A204.1 (cell line): ENCODE results near the gene DLX1.
A peak's percentile ranks its signal among the peaks of the same experiment; 100 is the strongest.

Experiments used
- FAIRE-seq: peaks from 2 replicates; lab custom pipeline; 2012; peaks lifted over from hg19 to GRCh38; lab: Jason Lieb, UNC

DLX1 gene

GRCh38 chr2:172087207-172087779 is 2.0 kb downstream of the DLX1 start:
- no peak for FAIRE-seq

- no peak for FAIRE-seq
Observed at GRCh38 chr2:172087780-172088244, 2.5 kb downstream of the DLX1 start.

GRCh38 chr2:172088245-172089004 is 3.1 kb downstream of the DLX1 start:
- no peak for FAIRE-seq

GRCh38 chr2:172089005-172089504 is 3.7 kb downstream of the DLX1 start:
- no peak for FAIRE-seq

GRCh38 chr2:172089633-172090032 is 4.3 kb downstream of the DLX1 start:
- FAIRE-seq = no peak

- no peak for FAIRE-seq
Observed at GRCh38 chr2:172090044-172090961, 5.0 kb downstream of the DLX1 start.

GRCh38 chr2:172091000-172091641 is 5.8 kb downstream of the DLX1 start:
- FAIRE-seq = peak; percentile 51

- FAIRE-seq = no peak
Observed at GRCh38 chr2:172091761-172092566, 6.7 kb downstream of the DLX1 start.

GRCh38 chr2:172092716-172093415 is 7.6 kb downstream of the DLX1 start:
- FAIRE-seq = no peak

GRCh38 chr2:172093416-172094293 is 8.3 kb downstream of the DLX1 start:
- no peak for FAIRE-seq

GRCh38 chr2:172094294-172095145 is 9.2 kb downstream of the DLX1 start:
- no peak for FAIRE-seq

- no peak for FAIRE-seq
Observed at GRCh38 chr2:172095146-172095904, 10.0 kb downstream of the DLX1 start.

GRCh38 chr2:172095905-172096625 is 10.8 kb downstream of the DLX1 start:
- no peak for FAIRE-seq

- FAIRE-seq = no peak
Observed at GRCh38 chr2:172096626-172097547, 11.6 kb downstream of the DLX1 start.

- no peak for FAIRE-seq
Observed at GRCh38 chr2:172097557-172098131, 12.3 kb downstream of the DLX1 start.

GRCh38 chr2:172098287-172098649 is 13.0 kb downstream of the DLX1 start:
- FAIRE-seq = no peak
